Parietal lobe (tissue), 1 donor: ENCODE data around the gene DOCK8. TPM values are rescaled to one million over a fixed set of nuclear protein-coding genes. Genes with fewer than 3 reads are reported as not detected.

Source experiments
- total RNA-seq: library from RNA; depleted of rRNA; stranded (reverse); fragments of >200 nt; gene quantifications from one replicate; pipeline ENCODE4 v1.2.3, GENCODE V29; 2014

DOCK8 gene
- total RNA-seq = 4.1 TPM

DNA sequence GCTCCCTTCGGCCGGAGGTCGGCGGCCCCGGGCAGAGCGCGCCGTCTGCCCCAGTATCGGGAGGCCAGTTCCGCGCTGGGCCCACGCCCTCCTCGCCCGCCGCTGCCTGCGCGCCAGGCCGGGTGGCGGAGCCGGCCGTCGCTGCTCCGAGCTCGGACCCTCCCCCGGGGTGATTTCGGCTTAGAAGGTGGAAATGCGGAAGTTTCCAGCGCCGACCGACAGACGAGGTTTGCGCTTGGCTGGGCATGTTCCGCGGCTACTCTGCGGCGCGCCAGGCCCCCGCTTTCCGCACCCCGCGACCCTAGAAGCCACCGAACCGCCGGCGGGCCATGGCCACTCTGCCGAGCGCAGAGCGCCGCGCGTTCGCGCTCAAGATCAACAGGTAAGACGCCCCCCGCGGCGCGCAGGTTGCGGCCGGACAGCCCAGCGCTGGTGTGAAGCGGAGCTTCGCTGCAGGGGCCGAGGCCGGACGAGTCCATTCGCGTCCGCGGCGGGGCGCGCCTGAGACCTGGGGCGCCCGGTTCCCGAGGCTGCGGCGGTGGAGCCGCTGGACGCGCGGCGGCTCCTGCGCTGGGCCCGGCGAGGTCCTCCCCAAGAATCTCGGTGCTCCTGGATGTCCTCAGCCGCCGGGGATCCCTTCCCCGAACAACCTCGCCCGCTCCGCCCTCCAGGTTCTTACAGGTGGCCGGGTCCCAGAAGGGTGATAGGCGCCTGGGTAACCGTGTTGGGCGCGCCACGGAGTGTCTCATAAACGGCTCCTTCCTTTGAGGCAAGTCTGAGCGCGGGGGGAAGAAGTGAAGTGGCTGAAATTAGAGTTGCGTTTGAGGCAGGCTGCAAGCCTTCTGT, at the start of gene DOCK8:
Gene DOCK8 (plus strand): TSS at position 218 of the 846 bp plus-strand sequence. CDS start 112 bp downstream, at position 330.

DNA sequence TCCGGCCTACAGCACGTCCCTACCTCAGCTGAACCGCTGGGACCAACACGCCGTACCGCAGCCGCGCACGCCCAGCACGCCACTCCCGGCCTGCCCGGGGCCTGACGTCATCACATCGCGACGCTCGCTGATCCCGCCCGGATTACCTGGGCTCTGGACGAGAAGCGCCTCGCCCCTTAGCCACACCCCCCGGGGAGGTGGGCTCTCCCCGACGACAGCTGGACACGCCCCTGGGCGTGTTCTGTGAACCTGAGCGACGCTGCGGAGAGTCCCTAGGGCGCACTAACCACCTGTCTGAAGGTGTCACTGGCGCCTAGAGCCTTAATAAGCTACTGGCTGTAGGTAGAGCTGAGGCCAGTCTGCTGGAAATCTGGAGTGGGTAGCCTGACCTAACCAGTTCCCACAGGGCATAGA, 35.7 kb upstream of the DOCK8 start, which contains the start of gene ZNG1A:
Gene ZNG1A (minus strand): TSS at position 87 of the 414 bp plus-strand sequence. CDS start 87 bp downstream, outside the sequence.

DNA sequence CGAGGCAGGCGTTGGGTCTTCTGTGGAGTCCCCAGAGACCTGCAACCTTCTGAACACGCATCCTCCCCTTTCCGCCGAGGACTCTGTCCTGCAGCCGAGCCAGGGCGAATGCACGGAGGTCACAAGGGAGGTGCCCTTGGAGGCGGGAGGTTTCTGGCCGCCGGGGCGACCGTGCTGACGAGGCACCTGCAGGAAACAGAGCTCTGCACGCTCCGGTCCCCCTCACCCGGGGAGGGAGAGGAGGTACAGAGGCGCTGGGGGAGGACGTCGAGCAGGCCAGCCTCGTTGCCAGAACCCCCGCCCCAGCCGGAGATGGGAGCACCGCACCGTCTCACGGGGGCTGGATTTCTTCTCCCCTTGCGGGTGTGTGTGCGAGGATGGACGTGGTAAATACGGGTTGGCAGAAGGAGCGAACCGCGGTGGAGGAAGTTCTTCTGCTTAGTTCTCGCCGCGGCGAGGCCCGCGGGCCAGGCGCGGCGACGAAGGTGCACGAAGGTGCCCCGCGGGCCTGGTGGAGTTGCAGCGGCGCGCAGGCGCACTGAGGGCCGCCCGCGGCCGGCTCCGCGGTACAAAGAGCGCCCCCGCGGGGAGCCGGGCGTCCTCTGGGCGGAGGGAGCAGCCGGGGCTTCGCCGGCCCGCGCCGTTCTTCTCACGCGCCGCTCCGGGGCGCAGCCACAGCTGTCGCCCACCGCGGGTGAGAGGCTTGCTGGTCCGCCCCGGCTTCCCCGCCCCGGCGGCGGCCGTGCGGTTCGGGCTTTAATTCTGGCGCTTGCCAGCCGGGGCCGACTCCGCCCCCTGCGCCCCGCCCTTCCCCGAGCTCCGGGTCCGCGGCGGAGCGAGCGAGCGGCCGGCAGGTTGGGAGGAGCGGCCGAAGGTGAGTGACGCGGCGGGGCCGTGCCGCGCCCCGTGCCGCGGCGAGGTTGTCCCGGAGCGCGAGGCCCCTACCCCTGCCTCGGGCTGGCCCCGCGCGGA, 289.5 kb downstream of the DOCK8 start, which contains the start of gene KANK1:
Gene KANK1 (plus strand): TSS at position 815 of the 972 bp plus-strand sequence.

Other genes starting within 250 kb of the DOCK8 start
- 5.9 TPM for gene WASHC1, start 185.4 kb upstream of the DOCK8 start, total RNA-seq
- 0.31 TPM for gene FOXD4, start 96.4 kb upstream of the DOCK8 start, total RNA-seq
- gene ZNG1A, start 35.8 kb upstream of the DOCK8 start, total RNA-seq = 39.8 TPM